ENCODE results near the gene INTS11. TPM values are rescaled to one million over a fixed set of nuclear protein-coding genes. Genes with fewer than 3 reads are reported as not detected.

Gene INTS11
- total and polyA plus RNA-seq, 2 of the 8 experiments (the other 6 are each of a cell fraction or from before 2014, with no cell fraction given), result 113 to 243 TPM

DNA sequence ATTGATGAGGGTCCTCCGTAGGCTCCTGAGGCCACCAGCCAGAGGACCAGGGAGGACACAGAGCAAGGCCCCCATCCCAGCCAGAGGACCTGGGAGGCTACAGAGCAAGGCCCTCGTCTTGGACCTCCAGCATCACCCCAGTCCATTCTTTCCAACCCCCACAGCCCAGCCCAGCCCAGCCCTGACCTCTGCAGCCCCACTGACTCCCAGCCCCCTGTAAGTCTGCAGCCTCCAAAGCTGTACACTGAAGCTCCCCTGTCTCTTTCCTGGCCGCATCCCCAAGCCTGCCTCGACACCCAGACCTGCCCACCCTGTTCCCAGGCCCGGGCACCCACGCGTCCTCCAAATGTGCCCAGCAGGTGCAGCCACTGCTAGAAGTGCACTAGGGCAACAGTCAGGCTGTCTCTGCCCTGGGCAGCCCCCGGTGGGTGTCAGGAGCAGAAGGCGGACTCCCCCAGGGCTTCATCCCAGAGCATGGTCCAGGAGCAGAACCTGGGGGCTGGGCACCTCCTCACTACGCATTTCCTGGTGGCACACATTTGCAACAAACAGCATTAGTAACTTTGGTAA, 22.7 kb upstream of the INTS11 start:
- Histone ChIP-seq H3K79me2 (ENCODE audit: control insufficient read depth in 1 of 2, insufficient read depth in 2 of 2, low read length in 2 of 2) (peaks cover 0 to 28% of the 10 kb centered on the region in 2 experiments; a peak in 3 of 4 replicates), H3K27me3 (replicated peaks in 1 of 4; ENCODE audit: control insufficient read depth in 3 of 4, extremely low read depth in 1 of 4, insufficient read depth in 3 of 4, low read length in 3 of 4) (no peaks in the 10 kb centered on the region), H2BK12ac (ENCODE audit: low read depth, low read length) (no peak overlapping the region), H4K8ac (ENCODE audit: extremely low read depth, insufficient read depth, low read length) (no peak overlapping the region), H4K91ac (replicated peaks; ENCODE audit: insufficient read length, low read length) (no peak overlapping the region), H3K23me2 (ENCODE audit: low read depth, low read length) (peaks cover 14% of the 10 kb centered on the region; the same call in 1 of the 2 replicates), H2BK120ac (replicated peaks; ENCODE audit: low read depth, low read length) (no peak overlapping the region), H3K9me3 (ENCODE audit: insufficient read depth in 2 of 2, low read depth in 1 of 2, low read length in 1 of 2) (no peaks in the 10 kb centered on the region), H2AK5ac (ENCODE audit: low read depth, low read length) (no peak overlapping the region), H3K14ac (ENCODE audit: insufficient read length) (no peak overlapping the region), H2BK20ac (ENCODE audit: low read length) (no peak overlapping the region), H2BK5ac (ENCODE audit: low read depth, low read length) (no peak overlapping the region), H4K5ac (ENCODE audit: insufficient read length, low read depth, low read length) (no peak overlapping the region), H3K18ac (ENCODE audit: extremely low read depth, low read length) (no peak overlapping the region), H3K4me2 (ENCODE audit: insufficient read depth in 1 of 2, low read depth in 2 of 2, low read length in 2 of 2) (peak overlapping the region in 1 of 2 experiments; percentile 75; a peak in 2 of 4 replicates), H2AFZ (ENCODE audit: low read length) (no peak overlapping the region), H3K56ac (replicated peaks; ENCODE audit: insufficient read length, low read depth, low read length) (no peak overlapping the region), H3K27ac (ENCODE audit: low read depth, low read length) (no peak overlapping the region), H2BK15ac (ENCODE audit: low read length) (no peak overlapping the region), H4K20me1 (replicated peaks in 1 of 2; ENCODE audit: control insufficient read depth in 1 of 2, insufficient read depth in 2 of 2, low read length in 2 of 2) (peaks cover 16 to 38% of the 10 kb centered on the region in 2 experiments), H3K9ac (replicated peaks in 1 of 4; ENCODE audit: extremely low read depth in 1 of 4, low read depth in 3 of 4, low read length in 3 of 4) (no peak overlapping the region), H3K4me3 (ENCODE audit: extremely low read depth in 1 of 4, insufficient read depth in 2 of 4, low read depth in 3 of 4, low read length in 4 of 4) (peak overlapping the region in 2 of 4 experiments; percentile 67 to 84; a peak in 4 of 8 replicates), H3K23ac (ENCODE audit: insufficient read length) (no peak overlapping the region), H3K4ac (replicated peaks; ENCODE audit: insufficient read length, low read depth, low read length) (no peak overlapping the region), H3K36me3 (ENCODE audit: control insufficient read depth in 2 of 4, insufficient read depth in 4 of 4, low read length in 3 of 4) (no peaks in the 10 kb centered on the region), H3K79me1 (ENCODE audit: low read depth, low read length) (peaks cover 17% of the 10 kb centered on the region), H3K4me1 (replicated peaks in 1 of 4; ENCODE audit: control insufficient read depth in 3 of 4, insufficient read depth in 4 of 4, low read length in 3 of 4) (peaks cover 0 to 24% (median 17%) of the 10 kb centered on the region in 4 experiments; a peak in 5 of 7 replicates)
- TF ChIP-seq EGR1 (IDR thresholded peaks at IDR 0.05; ENCODE audit: borderline replicate concordance, low read depth, low read length) (no peak), BRCA1 (IDR thresholded peaks at IDR 0.05; ENCODE audit: low read depth, low read length) (no peak), POU5F1 (IDR thresholded peaks at IDR 0.05; ENCODE audit: low read depth, low read length) (no peak), TAF1 (IDR thresholded peaks at IDR 0.05; ENCODE audit: low read depth, low read length) (no peak)
- CTCF ChIA-PET (ENCODE audit: partially characterized antibody), result interaction anchor here (0.8 to 4.4 kb wide), 14 partner anchors 12 to 1035 kb away, joined by 3 to 34 read pairs (median 4); no protein-coding TSS in a partner anchor
- POLR2A ChIA-PET (ENCODE audit: partially characterized antibody), result interaction anchor here (1.0 to 2.3 kb wide), 5 partner anchors 12 to 28 kb away, joined by 3 to 8 read pairs (median 5); partner anchors contain the start of gene AURKAIP1
- FAIRE-seq (no peak), DNase-seq (ENCODE audit: low read depth in 1 of 2, low spot score in 2 of 2) (no peak)
- 94% methylated on average over 9 of the region's 10 CpGs; no CpG with 5 or more reads in 1 of the 2 experiments for WGBS, 2 experiments (ENCODE audit: extremely low coverage in 1 of 2, insufficient coverage in 1 of 2, insufficient read length in 1 of 2, insufficient replicate concordance in 2 of 2, low coverage in 1 of 2, low lambda C conversion rate in 2 of 2, missing lambda C conversion rate in 1 of 2)

All from H1 (cell line).